Activated naive CD4-positive, alpha-beta T cell treated with anti-CD3 and anti-CD28 coated beads, Interleukin-2, amount 10 ng/mL, durations not matched to agents 7 days and 5 days (primary cell): ENCODE data around the gene LRRC43.

Experiments used
- CTCF ChIA-PET: fragments of 350-600 bp; sonication (Branson Sonifier 250); formaldehyde crosslinking; loops from one replicate; lab custom pipeline; 2021; ENCODE audit warnings: antibody characterized with exemption; lab: Charles Lee
- DNase-seq: peaks from one replicate; pipeline ENCODE4 v3.0.0-alpha.2; 2020
- H3K27ac Mint-ChIP-seq: one replicate; pipeline ENCODE4 v1.8.0; 2021; ENCODE audit warnings: mild to moderate bottlenecking, moderate library complexity, mixed read lengths
- H3K27me3 Mint-ChIP-seq: one replicate; pipeline ENCODE4 v1.8.0; 2021; ENCODE audit warnings: mild to moderate bottlenecking, mixed read lengths
- H3K36me3 Mint-ChIP-seq: one replicate; pipeline ENCODE4 v1.8.0; 2021; ENCODE audit warnings: mixed read lengths
- H3K4me1 Mint-ChIP-seq: one replicate; pipeline ENCODE4 v1.8.0; 2021; ENCODE audit warnings: mixed read lengths
- H3K4me3 Mint-ChIP-seq: one replicate; pipeline ENCODE4 v1.8.0; 2021; ENCODE audit warnings: mild to moderate bottlenecking, moderate library complexity, mixed read lengths
- H3K9me3 Mint-ChIP-seq: one replicate; pipeline ENCODE4 v1.8.0; 2021; ENCODE audit warnings: mixed read lengths

LRRC43 gene

GRCh38 chr12:122204167-122205052 lies 21.5 kb downstream of the LRRC43 start:
- peak; percentile 39 for DNase-seq
- CTCF ChIA-PET = no interaction called here
- H3K9me3 Mint-ChIP-seq = no peaks in the 10 kb centered on the region
- peaks cover 13% of the 10 kb centered on the region for H3K36me3 Mint-ChIP-seq
- no peak overlapping the region for H3K27ac Mint-ChIP-seq
- peak overlapping the region; percentile 69 for H3K4me3 Mint-ChIP-seq
- peaks cover 16% of the 10 kb centered on the region for H3K4me1 Mint-ChIP-seq
- peaks cover 64% of the 10 kb centered on the region for H3K27me3 Mint-ChIP-seq

- Mint-ChIP-seq H3K9me3 (no peaks in the 10 kb centered on the region), H3K27me3 (peaks cover 55% of the 10 kb centered on the region), H3K36me3 (peaks cover 19% of the 10 kb centered on the region), H3K27ac (no peak overlapping the region), H3K4me3 (peak overlapping the region; percentile 69), H3K4me1 (peaks cover 16% of the 10 kb centered on the region)
- DNase-seq = no peak
- CTCF ChIA-PET = no interaction called here
Measured at GRCh38 chr12:122205053-122205925, 22.4 kb downstream of the LRRC43 start.

- Mint-ChIP-seq H3K27me3 (peaks cover 45% of the 10 kb centered on the region), H3K9me3 (no peaks in the 10 kb centered on the region), H3K27ac (no peak overlapping the region), H3K4me1 (peaks cover 16% of the 10 kb centered on the region), H3K36me3 (peaks cover 23% of the 10 kb centered on the region), H3K4me3 (no peak overlapping the region)
- CTCF ChIA-PET = no interaction called here
- no peak for DNase-seq
Measured at GRCh38 chr12:122206111-122206881, 23.4 kb downstream of the LRRC43 start.

GRCh38 chr12:122206976-122207375 lies 24.1 kb downstream of the LRRC43 start:
- peaks cover 16% of the 10 kb centered on the region for H3K4me1 Mint-ChIP-seq
- peaks cover 26% of the 10 kb centered on the region for H3K36me3 Mint-ChIP-seq
- CTCF ChIA-PET = no interaction called here
- peaks cover 38% of the 10 kb centered on the region for H3K27me3 Mint-ChIP-seq
- H3K27ac Mint-ChIP-seq = no peak overlapping the region
- H3K4me3 Mint-ChIP-seq = no peak overlapping the region
- H3K9me3 Mint-ChIP-seq = no peaks in the 10 kb centered on the region
- DNase-seq = no peak

GRCh38 chr12:122207391-122207790 lies 24.5 kb downstream of the LRRC43 start:
- no peaks in the 10 kb centered on the region for H3K9me3 Mint-ChIP-seq
- no peak overlapping the region for H3K27ac Mint-ChIP-seq
- H3K36me3 Mint-ChIP-seq = peaks cover 30% of the 10 kb centered on the region
- peaks cover 36% of the 10 kb centered on the region for H3K27me3 Mint-ChIP-seq
- CTCF ChIA-PET = no interaction called here
- DNase-seq = no peak
- H3K4me1 Mint-ChIP-seq = peaks cover 15% of the 10 kb centered on the region
- H3K4me3 Mint-ChIP-seq = no peak overlapping the region

GRCh38 chr12:122208073-122208820 lies 25.3 kb downstream of the LRRC43 start:
- no peak overlapping the region for H3K27ac Mint-ChIP-seq
- no peak for DNase-seq
- H3K36me3 Mint-ChIP-seq = peaks cover 30% of the 10 kb centered on the region
- peaks cover 28% of the 10 kb centered on the region for H3K27me3 Mint-ChIP-seq
- peaks cover 7% of the 10 kb centered on the region for H3K4me1 Mint-ChIP-seq
- no peaks in the 10 kb centered on the region for H3K9me3 Mint-ChIP-seq
- no peak overlapping the region for H3K4me3 Mint-ChIP-seq
- CTCF ChIA-PET = no interaction called here

- H3K4me1 Mint-ChIP-seq = no peaks in the 10 kb centered on the region
Measured at GRCh38 chr12:122215771-122216170, 32.8 kb downstream of the LRRC43 start.

GRCh38 chr12:122216445-122216844 lies 33.5 kb downstream of the LRRC43 start:
- CTCF ChIA-PET = interaction anchor here (0.9 to 1.7 kb wide), 4 partner anchors 24 to 140 kb away, joined by 3 to 5 read pairs (median 3); no protein-coding TSS in a partner anchor

More at GRCh38 chr12:122215771-122216170, 32.8 kb downstream of the LRRC43 start:
- H3K27me3 Mint-ChIP-seq = no peaks in the 10 kb centered on the region
- no peak overlapping the region for H3K4me3 Mint-ChIP-seq
- H3K27ac Mint-ChIP-seq = no peak overlapping the region
- H3K36me3 Mint-ChIP-seq = peaks cover 44% of the 10 kb centered on the region
- DNase-seq = no peak
- H3K9me3 Mint-ChIP-seq = no peaks in the 10 kb centered on the region
- CTCF ChIA-PET = interaction anchor here (0.6 to 1.7 kb wide), 4 partner anchors 14 to 121 kb away, joined by 3 to 5 read pairs (median 4); no protein-coding TSS in a partner anchor

GRCh38 chr12:122225683-122226365 lies 42.9 kb downstream of the LRRC43 start, which contains the start of gene DIABLO:
TSS of gene DIABLO (minus strand) at chr12:122226052. CDS start at chr12:122226014, 38 bp downstream.
- peak; percentile 100 for DNase-seq
- Mint-ChIP-seq H3K36me3 (peaks cover 21% of the 10 kb centered on the region), H3K9me3 (no peaks in the 10 kb centered on the region), H3K4me3 (peak within 1 kb of the TSS; percentile 84), H3K27ac (peak within 1 kb of the TSS; percentile 94), H3K27me3 (no peaks in the 10 kb centered on the region), H3K4me1 (peaks cover 42% of the 10 kb centered on the region)
- CTCF ChIA-PET = interaction anchor here (1.1 to 1.4 kb wide), 2 partner anchors 41 kb away, joined by 4 to 5 read pairs; partner anchors contain the start of gene VPS33A

More at GRCh38 chr12:122216445-122216844, 33.5 kb downstream of the LRRC43 start:
- DNase-seq = no peak
- no peak overlapping the region for H3K4me3 Mint-ChIP-seq
- H3K4me1 Mint-ChIP-seq = no peaks in the 10 kb centered on the region
- peaks cover 44% of the 10 kb centered on the region for H3K36me3 Mint-ChIP-seq
- no peak overlapping the region for H3K27ac Mint-ChIP-seq
- no peaks in the 10 kb centered on the region for H3K27me3 Mint-ChIP-seq
- H3K9me3 Mint-ChIP-seq = no peaks in the 10 kb centered on the region

- no peaks in the 10 kb centered on the region for H3K9me3 Mint-ChIP-seq
- DNase-seq = no peak
- H3K36me3 Mint-ChIP-seq = peaks cover 17% of the 10 kb centered on the region
- H3K4me3 Mint-ChIP-seq = peak overlapping the region; percentile 68
- peaks cover 42% of the 10 kb centered on the region for H3K4me1 Mint-ChIP-seq
- H3K27me3 Mint-ChIP-seq = no peaks in the 10 kb centered on the region
- peak overlapping the region; percentile 60 for H3K27ac Mint-ChIP-seq
- CTCF ChIA-PET = interaction anchor here (1.1 kb wide), 2 partner anchors 17 to 40 kb away, joined by 4 read pairs; partner anchors contain the start of gene VPS33A
Measured at GRCh38 chr12:122226366-122227125, 43.6 kb downstream of the LRRC43 start.

GRCh38 chr12:122227341-122227740 lies 44.4 kb downstream of the LRRC43 start:
- CTCF ChIA-PET = interaction anchor here (1.1 kb wide), 1 partner anchor 17 kb away, joined by 4 read pairs; no protein-coding TSS in a partner anchor
- peaks cover 40% of the 10 kb centered on the region for H3K4me1 Mint-ChIP-seq
- no peak overlapping the region for H3K27ac Mint-ChIP-seq
- no peaks in the 10 kb centered on the region for H3K9me3 Mint-ChIP-seq
- no peaks in the 10 kb centered on the region for H3K27me3 Mint-ChIP-seq
- DNase-seq = peak; percentile 37
- peak overlapping the region; percentile 68 for H3K4me3 Mint-ChIP-seq
- H3K36me3 Mint-ChIP-seq = peaks cover 19% of the 10 kb centered on the region

- Mint-ChIP-seq H3K9me3 (no peaks in the 10 kb centered on the region), H3K4me1 (peaks cover 36% of the 10 kb centered on the region), H3K27ac (no peak overlapping the region), H3K36me3 (peaks cover 17% of the 10 kb centered on the region), H3K4me3 (no peak overlapping the region), H3K27me3 (no peaks in the 10 kb centered on the region)
- DNase-seq = no peak
- CTCF ChIA-PET = no interaction called here
Measured at GRCh38 chr12:122228092-122228491, 45.2 kb downstream of the LRRC43 start.
